HepG2 (cell line): Measurements from ENCODE around the gene WIPF2. TPM values are rescaled to one million over a fixed set of nuclear protein-coding genes. Genes with fewer than 3 reads are reported as not detected.

Experiments used
- AGO1 ChIP-seq: fragments of 200-400 bp; formaldehyde crosslinking; IDR thresholded peaks from 2 replicates; pipeline ENCODE4 v1.6.1; 2017; ENCODE audit warnings: mild to moderate bottlenecking, low read depth, low read length, moderate library complexity; ENCODE audit not compliant: poor library complexity, severe bottlenecking
- GFI1 ChIP-seq: sonication (generic); formaldehyde crosslinking; IDR thresholded peaks from 2 replicates; pipeline ENCODE4 v1.5.0; 2020; ENCODE audit warnings: missing genetic modification reagents, mild to moderate bottlenecking, borderline replicate concordance
- IRF2 ChIP-seq: IDR thresholded peaks from 2 replicates; pipeline ENCODE4 v1.6.1; 2018; ENCODE audit warnings: missing genetic modification reagents, missing compliant biosample characterization
- JARID2 ChIP-seq: sonication (generic); formaldehyde crosslinking; IDR thresholded peaks from 2 replicates; pipeline ENCODE4 v1.8.1; 2023; ENCODE audit warnings: missing genetic modification reagents, inconsistent platforms; ENCODE audit not compliant: insufficient replicate concordance
- JUND ChIP-seq: sonication (generic); formaldehyde crosslinking; IDR thresholded peaks from 2 replicates; pipeline ENCODE4 v1.8.0; 2022; ENCODE audit warnings: mild to moderate bottlenecking, missing genetic modification reagents
- KDM1A ChIP-seq: IDR thresholded peaks from 2 replicates; pipeline ENCODE4 v1.6.1; 2016; ENCODE audit warnings: missing compliant biosample characterization
- MAZ ChIP-seq, 2 experiments: sonication (generic) in 1 of 2; formaldehyde crosslinking in 1 of 2; IDR thresholded peaks; 2 replicates each; pipeline versions ENCODE4 v1.5.0 to v1.6.1; 2012 to 2020; ENCODE audit warnings: low read depth in 2 of 2, mild to moderate bottlenecking in 2 of 2, borderline replicate concordance in 1 of 2, improper control_type of control experiment in 1 of 2, low read length in 1 of 2, missing genetic modification reagents in 1 of 2, moderate library complexity in 1 of 2
- MBNL3 ChIP-seq: fragments of 250-450 bp; sonication (Bioruptor Pico); conservative IDR thresholded peaks from 2 replicates; pipeline ENCODE4 v1.8.0; 2022; ENCODE audit warnings: mild to moderate bottlenecking, inconsistent platforms
- PCBP2 ChIP-seq: fragments of 200-400 bp; formaldehyde crosslinking; optimal IDR thresholded peaks from 2 replicates; pipeline ENCODE3; 2018; ENCODE audit warnings: low read length, low read depth; ENCODE audit not compliant: poor library complexity, severe bottlenecking
- RARG ChIP-seq: sonication (generic); formaldehyde crosslinking; IDR thresholded peaks from 2 replicates; pipeline ENCODE4 v1.4.0; 2020; ENCODE audit warnings: low read depth, mild to moderate bottlenecking, missing genetic modification reagents
- RORA ChIP-seq: sonication (generic); formaldehyde crosslinking; IDR thresholded peaks from 2 replicates; pipeline ENCODE4 v1.5.0; 2020; ENCODE audit warnings: mild to moderate bottlenecking, missing genetic modification reagents, moderate library complexity
- SMAD1 ChIP-seq: sonication (generic); formaldehyde crosslinking; IDR thresholded peaks from 2 replicates; pipeline ENCODE4 v1.4.0; 2020; ENCODE audit warnings: missing genetic modification reagents, low read depth, mild to moderate bottlenecking, borderline replicate concordance
- THAP11 ChIP-seq: IDR thresholded peaks from 2 replicates; pipeline ENCODE4 v1.6.1; 2016; ENCODE audit warnings: missing biosample characterization, missing genetic modification reagents
- ZFP82 ChIP-seq: sonication (generic); formaldehyde crosslinking; IDR thresholded peaks from 2 replicates; pipeline ENCODE4 v1.5.1; 2020; ENCODE audit warnings: mild to moderate bottlenecking, missing genetic modification reagents, borderline replicate concordance
- ZNF256 ChIP-seq: sonication (generic); formaldehyde crosslinking; conservative IDR thresholded peaks from 2 replicates; pipeline ENCODE4 v1.4.0; 2020; ENCODE audit warnings: missing genetic modification reagents
- ZNF337 ChIP-seq: sonication (generic); formaldehyde crosslinking; IDR thresholded peaks from 2 replicates; pipeline ENCODE4 v1.5.1; 2020; ENCODE audit warnings: missing genetic modification reagents, low read depth, mild to moderate bottlenecking, borderline replicate concordance
- ZNF563 ChIP-seq: sonication (generic); formaldehyde crosslinking; IDR thresholded peaks from 2 replicates; pipeline ENCODE4 v1.8.0; 2022; ENCODE audit warnings: mild to moderate bottlenecking, moderate library complexity, missing genetic modification reagents
- ZNF746 ChIP-seq: sonication (generic); formaldehyde crosslinking; IDR thresholded peaks from 2 replicates; pipeline ENCODE4 v1.8.0; 2022; ENCODE audit warnings: mild to moderate bottlenecking, missing genetic modification reagents
- ZNF766 ChIP-seq: sonication (generic); formaldehyde crosslinking; IDR thresholded peaks from 2 replicates; pipeline ENCODE4 v1.5.0; 2020; ENCODE audit warnings: missing genetic modification reagents, borderline replicate concordance
- ZNF839 ChIP-seq: sonication (generic); formaldehyde crosslinking; IDR thresholded peaks from 2 replicates; pipeline ENCODE4 v1.4.0; 2020; ENCODE audit warnings: missing genetic modification reagents, mild to moderate bottlenecking, borderline replicate concordance
- ZSCAN9 ChIP-seq: IDR thresholded peaks from 2 replicates; pipeline ENCODE4 v1.6.1; 2016; ENCODE audit warnings: borderline replicate concordance
- polyA plus RNA-seq, 8 experiments: library from polyadenylated mRNA; depleted of rRNA in 3 of 8; stranded (reverse) in 7 of 8; unstranded in 1 of 8; fragments of >200 nt; fragmentation: Illumina TruSeq in 4 of 8; extraction: Trizol in 4 of 8; gene quantifications; 2 replicates each; pipeline versions ENCODE4 v1.2.1 to v1.2.3, GENCODE V29; 2011 to 2016; ENCODE audit warnings: low read depth in 4 of 8, missing spikeins in 1 of 8, mixed read lengths in 1 of 8; ENCODE audit not compliant: insufficient read depth in 1 of 8
- total RNA-seq, 5 experiments: library from RNA; depleted of rRNA; stranded (reverse); fragments of >200 nt; fragmentation: Illumina TruSeq; extraction: Trizol; gene quantifications; 2 replicates each; pipeline ENCODE4 v1.2.3, GENCODE V29; 2016; ENCODE audit warnings: low read depth in 1 of 5
- TF ChIP-seq, protein P1 (sequence below): sonication (generic); formaldehyde crosslinking; conservative IDR thresholded peaks from 2 replicates; pipeline ENCODE4 v1.4.0; 2020; ENCODE audit warnings: mild to moderate bottlenecking, missing genetic modification reagents, moderate library complexity
- TF ChIP-seq, protein P2 (sequence below): sonication (generic); formaldehyde crosslinking; IDR thresholded peaks from 2 replicates; pipeline ENCODE4 v1.4.0; 2020; ENCODE audit warnings: missing genetic modification reagents

WIPF2 gene
- total and polyA plus RNA-seq, 2 of the 13 experiments (the other 11 are each of a cell fraction or from before 2014, with no cell fraction given), result 7.2 to 10.8 TPM

DNA sequence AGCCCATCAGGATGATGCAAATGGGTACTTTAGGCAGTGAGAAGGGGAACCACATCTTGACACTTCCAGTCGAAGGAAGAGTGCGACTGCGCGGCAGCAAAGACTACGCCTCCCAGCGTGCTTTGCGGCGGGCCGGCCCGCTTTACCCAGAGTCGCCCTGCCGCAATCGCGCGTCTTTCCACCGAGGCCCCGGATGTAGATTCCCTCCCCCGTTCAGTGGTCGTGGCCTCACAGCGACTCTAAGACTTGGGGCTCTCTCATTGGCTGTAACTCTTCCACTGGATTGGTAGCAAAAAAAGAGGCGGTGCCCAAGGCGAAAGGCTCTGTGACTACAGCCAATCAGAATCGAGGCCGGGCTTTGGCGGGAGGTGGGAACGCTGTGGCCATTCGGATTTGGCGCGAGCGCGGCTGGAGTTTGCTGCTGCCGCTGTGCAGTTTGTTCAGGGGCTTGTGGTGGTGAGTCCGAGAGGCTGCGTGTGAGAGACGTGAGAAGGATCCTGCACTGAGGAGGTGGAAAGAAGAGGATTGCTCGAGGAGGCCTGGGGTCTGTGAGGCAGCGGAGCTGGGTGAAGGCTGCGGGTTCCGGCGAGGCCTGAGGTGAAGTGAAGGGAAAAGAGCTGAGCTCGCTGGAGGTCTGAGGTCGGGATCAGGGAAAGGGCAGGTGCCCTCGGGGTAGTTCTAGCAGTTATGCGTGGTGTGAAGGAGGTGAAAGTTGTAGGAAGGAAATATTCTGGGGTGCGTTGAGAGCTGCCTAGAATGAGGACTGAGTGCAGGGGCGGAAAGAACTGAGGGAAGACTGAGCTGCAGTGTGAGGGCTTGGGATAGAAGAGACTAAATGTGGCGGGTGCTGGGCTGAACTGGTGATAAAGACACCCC lies 68.6 kb downstream of the WIPF2 start, which contains the start of gene CDC6 (continued):
- peak; percentile 98 for TF ChIP-seq THAP11 (CRISPR knock-in tag)
- TF ChIP-seq PCBP2, result no peak
- peak; percentile 85; the same call in 1 of the 2 replicates for TF ChIP-seq ZSCAN9 (CRISPR knock-in tag)
- peak; percentile 95; the same call in 1 of the 2 replicates for TF ChIP-seq ZNF839 (CRISPR knock-in tag)
- no peak for TF ChIP-seq KDM1A (CRISPR knock-in tag)
- TF ChIP-seq RORA (CRISPR knock-in tag), result no peak
- TF ChIP-seq GFI1 (CRISPR knock-in tag), result peak; percentile 56
- TF ChIP-seq ZFP82 (CRISPR knock-in tag), result no peak
- no peak; the same call in 1 of the 2 replicates for TF ChIP-seq ZNF766 (CRISPR knock-in tag)
- TF ChIP-seq, protein P1, sequence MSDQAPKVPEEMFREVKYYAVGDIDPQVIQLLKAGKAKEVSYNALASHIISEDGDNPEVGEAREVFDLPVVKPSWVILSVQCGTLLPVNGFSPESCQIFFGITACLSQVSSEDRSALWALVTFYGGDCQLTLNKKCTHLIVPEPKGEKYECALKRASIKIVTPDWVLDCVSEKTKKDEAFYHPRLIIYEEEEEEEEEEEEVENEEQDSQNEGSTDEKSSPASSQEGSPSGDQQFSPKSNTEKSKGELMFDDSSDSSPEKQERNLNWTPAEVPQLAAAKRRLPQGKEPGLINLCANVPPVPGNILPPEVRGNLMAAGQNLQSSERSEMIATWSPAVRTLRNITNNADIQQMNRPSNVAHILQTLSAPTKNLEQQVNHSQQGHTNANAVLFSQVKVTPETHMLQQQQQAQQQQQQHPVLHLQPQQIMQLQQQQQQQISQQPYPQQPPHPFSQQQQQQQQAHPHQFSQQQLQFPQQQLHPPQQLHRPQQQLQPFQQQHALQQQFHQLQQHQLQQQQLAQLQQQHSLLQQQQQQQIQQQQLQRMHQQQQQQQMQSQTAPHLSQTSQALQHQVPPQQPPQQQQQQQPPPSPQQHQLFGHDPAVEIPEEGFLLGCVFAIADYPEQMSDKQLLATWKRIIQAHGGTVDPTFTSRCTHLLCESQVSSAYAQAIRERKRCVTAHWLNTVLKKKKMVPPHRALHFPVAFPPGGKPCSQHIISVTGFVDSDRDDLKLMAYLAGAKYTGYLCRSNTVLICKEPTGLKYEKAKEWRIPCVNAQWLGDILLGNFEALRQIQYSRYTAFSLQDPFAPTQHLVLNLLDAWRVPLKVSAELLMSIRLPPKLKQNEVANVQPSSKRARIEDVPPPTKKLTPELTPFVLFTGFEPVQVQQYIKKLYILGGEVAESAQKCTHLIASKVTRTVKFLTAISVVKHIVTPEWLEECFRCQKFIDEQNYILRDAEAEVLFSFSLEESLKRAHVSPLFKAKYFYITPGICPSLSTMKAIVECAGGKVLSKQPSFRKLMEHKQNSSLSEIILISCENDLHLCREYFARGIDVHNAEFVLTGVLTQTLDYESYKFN, result peak; percentile 66
- 0 out of 2 replicates have a peak, but pooled peaks have one; percentile 80 for TF ChIP-seq ZNF337 (CRISPR knock-in tag)
- no peak for TF ChIP-seq ZNF746 (CRISPR knock-in tag)
- no peak for TF ChIP-seq RARG
- peak; percentile 23; the same call in 1 of the 2 replicates for TF ChIP-seq JUND (CRISPR knock-in tag)
- peak; percentile 39 for TF ChIP-seq AGO1
- TF ChIP-seq ZNF256, result peak; percentile 89
- peak; percentile 89; the same call in 1 of the 2 replicates for TF ChIP-seq SMAD1 (CRISPR knock-in tag)
- no peak for TF ChIP-seq MAZ (IDR thresholded peaks at IDR 0.05; ENCODE audit: borderline replicate concordance, low read depth, low read length)
- no peak for TF ChIP-seq MAZ (CRISPR knock-in tag; IDR thresholded peaks at IDR 0.05; ENCODE audit: low read depth)
- TF ChIP-seq ZNF563, result peak; percentile 76; the same call in 1 of the 2 replicates
- no peak for TF ChIP-seq MBNL3 (CRISPR knock-in tag)
- no peak for TF ChIP-seq JARID2
- TF ChIP-seq, protein P2, sequence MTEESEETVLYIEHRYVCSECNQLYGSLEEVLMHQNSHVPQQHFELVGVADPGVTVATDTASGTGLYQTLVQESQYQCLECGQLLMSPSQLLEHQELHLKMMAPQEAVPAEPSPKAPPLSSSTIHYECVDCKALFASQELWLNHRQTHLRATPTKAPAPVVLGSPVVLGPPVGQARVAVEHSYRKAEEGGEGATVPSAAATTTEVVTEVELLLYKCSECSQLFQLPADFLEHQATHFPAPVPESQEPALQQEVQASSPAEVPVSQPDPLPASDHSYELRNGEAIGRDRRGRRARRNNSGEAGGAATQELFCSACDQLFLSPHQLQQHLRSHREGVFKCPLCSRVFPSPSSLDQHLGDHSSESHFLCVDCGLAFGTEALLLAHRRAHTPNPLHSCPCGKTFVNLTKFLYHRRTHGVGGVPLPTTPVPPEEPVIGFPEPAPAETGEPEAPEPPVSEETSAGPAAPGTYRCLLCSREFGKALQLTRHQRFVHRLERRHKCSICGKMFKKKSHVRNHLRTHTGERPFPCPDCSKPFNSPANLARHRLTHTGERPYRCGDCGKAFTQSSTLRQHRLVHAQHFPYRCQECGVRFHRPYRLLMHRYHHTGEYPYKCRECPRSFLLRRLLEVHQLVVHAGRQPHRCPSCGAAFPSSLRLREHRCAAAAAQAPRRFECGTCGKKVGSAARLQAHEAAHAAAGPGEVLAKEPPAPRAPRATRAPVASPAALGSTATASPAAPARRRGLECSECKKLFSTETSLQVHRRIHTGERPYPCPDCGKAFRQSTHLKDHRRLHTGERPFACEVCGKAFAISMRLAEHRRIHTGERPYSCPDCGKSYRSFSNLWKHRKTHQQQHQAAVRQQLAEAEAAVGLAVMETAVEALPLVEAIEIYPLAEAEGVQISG (CRISPR knock-in tag), result peak; percentile 78
- peak; percentile 95 for TF ChIP-seq IRF2 (CRISPR knock-in tag)
